ENCODE data around the gene RAB23. TPM values are rescaled to one million over a fixed set of nuclear protein-coding genes. Genes with fewer than 3 reads are reported as not detected.

The RAB23 gene
- polyA plus RNA-seq, 1 donor from 2014 or later: 11.7 TPM

- Histone ChIP-seq H3F3A (ENCODE audit: insufficient read depth, low read length, poor library complexity, severe bottlenecking) (no peaks in the 10 kb centered on the region), H3K79me2 (replicated peaks; ENCODE audit: insufficient read depth, low read length) (peaks cover 10% of the 10 kb centered on the region), H3K9me2 (ENCODE audit: insufficient read depth, low read length) (no peaks in the 10 kb centered on the region), H3K36me3 (ENCODE audit: insufficient read depth, low read length) (no peaks in the 10 kb centered on the region), H4K20me1 (ENCODE audit: insufficient read depth) (no peaks in the 10 kb centered on the region), H3K9me3 (ENCODE audit: low read length) (no peaks in the 10 kb centered on the region), H2AFZ (ENCODE audit: low read depth, low read length) (no peak overlapping the region), H3K27me3 (ENCODE audit: insufficient read depth, low read depth, low read length) (no peaks in the 10 kb centered on the region), H3K9ac (ENCODE audit: low read length) (no peak overlapping the region), H3K4me3 (ENCODE audit: low read length) (no peak overlapping the region), H3K27ac (ENCODE audit: low read length) (no peak overlapping the region), H3K4me2 (ENCODE audit: low read length) (no peak overlapping the region)
- TF ChIP-seq RAD21 (conservative IDR thresholded peaks at IDR 0.05) (no peak), MXI1 (conservative IDR thresholded peaks at IDR 0.05; ENCODE audit: poor library complexity, severe bottlenecking) (no peak), EP300 (conservative IDR thresholded peaks at IDR 0.05; ENCODE audit: poor library complexity, severe bottlenecking) (no peak), CTCF (IDR thresholded peaks at IDR 0.05; ENCODE audit: poor library complexity, severe bottlenecking) (no peak), POLR2AphosphoS5 (IDR thresholded peaks at IDR 0.05) (no peak), EZH2 (IDR thresholded peaks at IDR 0.05; ENCODE audit: borderline replicate concordance, insufficient read depth, low read length, poor library complexity, severe bottlenecking) (no peak), REST (IDR thresholded peaks at IDR 0.05; ENCODE audit: borderline replicate concordance) (no peak), TAF1 (IDR thresholded peaks at IDR 0.05; ENCODE audit: low read depth) (no peak), SMC3 (conservative IDR thresholded peaks at IDR 0.05; ENCODE audit: poor library complexity) (no peak)
Measured at GRCh38 chr6:57224769-57225515, 2.8 kb upstream of the RAB23 start.

GRCh38 chr6:57222743-57223077 lies 603 bp upstream of the RAB23 start:
- H3K4me3 ChIP-seq (ENCODE audit: low read length): peak overlapping the region; percentile 85
- H3K36me3 ChIP-seq (ENCODE audit: insufficient read depth, low read length): no peaks in the 10 kb centered on the region
- no peaks in the 10 kb centered on the region for H3F3A ChIP-seq (ENCODE audit: insufficient read depth, low read length, poor library complexity, severe bottlenecking)
- H2AFZ ChIP-seq (ENCODE audit: low read depth, low read length): peak overlapping the region; percentile 71
- TF ChIP-seq TAF1 (IDR thresholded peaks at IDR 0.05; ENCODE audit: low read depth) (no peak), MXI1 (conservative IDR thresholded peaks at IDR 0.05; ENCODE audit: poor library complexity, severe bottlenecking) (no peak), SMC3 (conservative IDR thresholded peaks at IDR 0.05; ENCODE audit: poor library complexity) (no peak), EP300 (conservative IDR thresholded peaks at IDR 0.05; ENCODE audit: poor library complexity, severe bottlenecking) (no peak), EZH2 (IDR thresholded peaks at IDR 0.05; ENCODE audit: borderline replicate concordance, insufficient read depth, low read length, poor library complexity, severe bottlenecking) (no peak)
- peaks cover 30% of the 10 kb centered on the region for H3K79me2 ChIP-seq (replicated peaks; ENCODE audit: insufficient read depth, low read length)
- H3K9me2 ChIP-seq (ENCODE audit: insufficient read depth, low read length): no peaks in the 10 kb centered on the region
- peak overlapping the region; percentile 77 for H3K4me2 ChIP-seq (ENCODE audit: low read length)
- H3K27ac ChIP-seq (ENCODE audit: low read length): no peak overlapping the region
- no peaks in the 10 kb centered on the region for H3K27me3 ChIP-seq (ENCODE audit: insufficient read depth, low read depth, low read length)
- H4K20me1 ChIP-seq (ENCODE audit: insufficient read depth): no peaks in the 10 kb centered on the region
- H3K9ac ChIP-seq (ENCODE audit: low read length): peak overlapping the region; percentile 67
- H3K9me3 ChIP-seq (ENCODE audit: low read length): no peaks in the 10 kb centered on the region
